ENCODE data around the gene RETREG2.

The RETREG2 gene

DNA sequence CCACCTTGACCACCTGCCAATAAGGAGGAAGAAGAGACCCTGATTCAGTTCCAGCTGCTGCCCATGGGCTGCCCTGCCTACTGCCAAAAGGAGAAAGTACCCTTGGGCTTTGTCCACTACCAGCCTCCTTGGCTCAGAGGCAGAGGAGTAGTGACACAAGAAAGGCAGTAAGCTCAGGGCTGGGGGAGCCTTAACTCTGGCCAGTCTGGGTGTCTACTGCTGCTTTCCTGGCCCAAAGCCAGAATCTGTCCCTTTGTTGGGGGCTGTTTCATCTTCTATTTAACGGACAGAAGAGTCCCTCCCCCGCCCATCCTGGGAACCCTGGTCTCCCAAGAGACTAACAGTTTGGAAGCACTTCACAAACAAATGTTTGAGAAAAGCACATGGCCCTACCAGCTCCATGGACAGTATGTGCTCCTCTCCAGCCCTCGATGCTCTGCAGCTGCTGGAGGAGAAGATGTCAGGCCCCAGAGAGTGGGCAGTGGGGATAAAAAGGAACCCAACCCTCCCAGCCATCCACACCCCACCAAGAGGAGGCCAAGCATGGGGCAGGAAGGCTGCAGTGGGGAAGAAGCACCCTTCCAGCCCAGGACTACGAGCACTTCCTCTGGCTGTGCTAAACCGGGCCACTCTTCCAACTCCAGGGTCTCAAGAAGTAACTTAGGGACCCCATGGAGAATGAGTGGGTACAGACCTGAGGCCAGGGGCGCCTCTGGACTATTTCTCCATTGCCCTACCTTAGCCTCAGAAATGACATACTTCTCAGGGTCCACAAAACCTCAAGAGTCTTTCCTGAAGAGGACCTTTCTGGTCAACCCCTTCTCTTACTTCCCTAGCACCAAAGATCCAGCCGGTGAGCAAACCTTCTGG lies 50.2 kb downstream of the RETREG2 start:
- no peaks in the 10 kb centered on the region for H3K27me3 Mint-ChIP-seq
- H3K4me3 Mint-ChIP-seq = peak overlapping the region; percentile 85
- peak overlapping the region; percentile 50 for H3K27ac Mint-ChIP-seq
- H3K36me3 Mint-ChIP-seq = peaks cover 6% of the 10 kb centered on the region
- no peaks in the 10 kb centered on the region for H3K9me3 Mint-ChIP-seq (ENCODE audit: low read depth)
- H3K4me1 Mint-ChIP-seq (ENCODE audit: low read depth) = peaks cover 50% of the 10 kb centered on the region

DNA sequence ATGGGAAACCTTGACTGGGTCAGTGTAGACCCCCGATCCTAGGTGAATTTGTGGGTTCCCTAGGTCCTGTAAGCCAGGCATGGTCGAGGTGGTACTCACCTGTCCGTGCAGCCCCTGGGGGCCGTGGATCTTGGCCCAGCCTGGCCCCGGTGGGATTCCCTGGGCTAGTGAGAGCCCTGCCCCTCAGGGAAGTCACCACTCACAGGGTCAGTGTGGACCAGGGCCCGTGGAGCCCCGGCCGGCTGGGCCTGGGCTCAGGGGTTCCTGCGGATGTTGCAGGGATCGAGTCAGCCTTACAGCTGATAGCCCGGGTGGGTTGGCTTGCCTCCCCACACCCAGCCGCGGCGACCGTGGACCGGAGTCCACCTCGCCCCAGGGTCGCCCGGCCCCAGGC lies 50.8 kb downstream of the RETREG2 start:
- Mint-ChIP-seq H3K36me3 (peaks cover 6% of the 10 kb centered on the region), H3K4me1 (ENCODE audit: low read depth) (peaks cover 56% of the 10 kb centered on the region), H3K27ac (peak overlapping the region; percentile 6)

DNA sequence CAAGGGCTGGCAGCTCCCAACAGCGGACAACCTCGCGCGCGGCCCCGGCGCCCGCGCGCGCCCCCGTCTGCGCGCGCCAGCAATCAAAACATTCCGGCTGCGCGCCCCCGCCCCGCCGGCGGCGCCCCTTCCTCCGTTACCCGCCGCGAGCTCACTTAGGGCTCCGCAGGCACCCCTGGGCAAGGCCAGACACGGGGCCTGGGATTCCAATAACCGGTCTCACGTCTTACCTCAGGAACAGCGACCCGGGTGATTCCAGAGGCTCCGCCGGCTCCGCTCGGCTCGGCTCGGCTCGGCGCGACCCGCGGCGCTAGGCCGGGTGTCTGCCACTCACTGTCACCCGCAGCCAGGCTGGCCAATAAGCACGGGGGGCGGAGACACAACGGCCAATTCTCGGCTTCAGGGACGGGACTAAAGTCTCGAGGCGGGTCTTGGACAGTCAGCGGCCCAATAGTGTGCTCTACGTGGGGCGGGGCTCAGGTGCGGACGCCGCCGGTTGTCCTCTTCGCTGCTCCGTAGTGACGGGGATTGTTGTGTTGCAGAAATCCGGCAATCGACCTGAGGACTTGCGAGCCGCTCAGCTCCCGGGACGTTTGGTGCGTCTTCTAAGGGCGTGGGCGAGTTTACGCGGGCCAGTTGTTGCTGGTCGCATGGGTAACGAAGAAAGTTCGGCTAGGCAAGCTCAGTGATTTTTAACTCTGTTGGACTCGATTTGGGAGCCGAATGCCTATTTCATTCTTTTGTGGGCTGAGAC lies 51.4 kb downstream of the RETREG2 start, which contains the start of the genes ANKZF1 and ATG9A:
ANKZF1 (plus strand) TSS at position 502 of the 754 bp plus-strand sequence. CDS start 452 bp downstream, outside the sequence.
ATG9A (minus strand) TSS at position 332 of the 754 bp plus-strand sequence. CDS start 1,612 bp downstream, outside the sequence.
- peaks cover 6% of the 10 kb centered on the region for H3K36me3 Mint-ChIP-seq

More for the DNA sequence above, 50.8 kb downstream of the RETREG2 start:
- Mint-ChIP-seq H3K27me3 (no peaks in the 10 kb centered on the region), H3K4me3 (peak overlapping the region; percentile 85), H3K9me3 (ENCODE audit: low read depth) (no peaks in the 10 kb centered on the region)

GRCh38 chr2:219230059-219230540 lies 52.0 kb downstream of the RETREG2 start:
- H3K4me1 Mint-ChIP-seq (ENCODE audit: low read depth) = peaks cover 57% of the 10 kb centered on the region
- no peaks in the 10 kb centered on the region for H3K9me3 Mint-ChIP-seq (ENCODE audit: low read depth)
- peak overlapping the region; percentile 96 for H3K4me3 Mint-ChIP-seq
- H3K36me3 Mint-ChIP-seq = peaks cover 4% of the 10 kb centered on the region
- H3K27ac Mint-ChIP-seq = peak overlapping the region; percentile 98
- H3K27me3 Mint-ChIP-seq = no peaks in the 10 kb centered on the region

More for the DNA sequence above, 51.4 kb downstream of the RETREG2 start, which contains the start of the genes ANKZF1 and ATG9A:
- Mint-ChIP-seq H3K9me3 (ENCODE audit: low read depth) (no peaks in the 10 kb centered on the region), H3K4me1 (ENCODE audit: low read depth) (peaks cover 57% of the 10 kb centered on the region), H3K4me3 (peak within 1 kb of the TSS; percentile 96), H3K27ac (peak within 1 kb of the TSS; percentile 98), H3K27me3 (no peaks in the 10 kb centered on the region)

DNA sequence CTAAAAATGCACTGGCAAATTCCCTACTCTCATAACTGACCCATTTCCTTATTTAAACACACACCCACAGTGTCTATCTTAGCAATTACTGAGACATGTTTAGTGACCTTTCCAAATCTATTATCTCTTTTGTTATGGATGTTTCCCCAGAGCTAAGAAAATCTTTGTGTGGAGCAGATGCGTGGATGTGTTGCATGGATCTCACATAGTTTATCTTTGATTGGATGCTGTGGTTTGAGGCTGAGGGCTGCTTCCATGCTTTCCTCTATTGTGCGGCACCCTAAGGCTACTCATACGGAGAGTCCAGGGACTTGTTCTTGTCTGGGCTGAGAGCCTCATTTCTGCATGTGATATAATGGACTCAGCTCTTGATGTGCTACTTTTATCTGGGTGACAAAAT lies 56.3 kb downstream of the RETREG2 start:
- H3K27me3 Mint-ChIP-seq = no peaks in the 10 kb centered on the region
- peaks cover 2% of the 10 kb centered on the region for H3K36me3 Mint-ChIP-seq
- no peaks in the 10 kb centered on the region for H3K9me3 Mint-ChIP-seq (ENCODE audit: low read depth)
- H3K4me3 Mint-ChIP-seq = no peak overlapping the region
- H3K27ac Mint-ChIP-seq = peak overlapping the region; percentile 29
- peaks cover 35% of the 10 kb centered on the region for H3K4me1 Mint-ChIP-seq (ENCODE audit: low read depth)
